ENCODE measurements around the gene NFIX. TPM values are rescaled to one million over a fixed set of nuclear protein-coding genes. Genes with fewer than 3 reads are reported as not detected.

The NFIX gene
- total and polyA plus RNA-seq, 2 donors from 2014 or later, result 4.3 to 65.0 TPM

DNA sequence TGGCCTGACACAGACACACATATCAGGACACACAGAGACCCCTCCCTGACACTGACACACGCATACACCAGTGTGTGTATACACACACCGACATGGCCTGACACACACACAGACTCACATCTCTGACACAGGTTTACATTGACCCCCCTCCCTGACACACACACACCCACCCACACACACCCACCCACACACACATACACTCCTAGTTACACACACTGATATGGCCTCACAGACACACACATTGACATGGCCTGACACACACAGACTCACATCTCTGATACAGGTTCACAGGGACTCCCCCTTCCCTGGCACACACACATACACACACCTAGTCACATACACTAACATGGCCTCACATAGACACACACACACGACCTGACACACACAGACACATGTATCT, 4.4 kb upstream of the NFIX start:
- TF ChIP-seq, protein P1, sequence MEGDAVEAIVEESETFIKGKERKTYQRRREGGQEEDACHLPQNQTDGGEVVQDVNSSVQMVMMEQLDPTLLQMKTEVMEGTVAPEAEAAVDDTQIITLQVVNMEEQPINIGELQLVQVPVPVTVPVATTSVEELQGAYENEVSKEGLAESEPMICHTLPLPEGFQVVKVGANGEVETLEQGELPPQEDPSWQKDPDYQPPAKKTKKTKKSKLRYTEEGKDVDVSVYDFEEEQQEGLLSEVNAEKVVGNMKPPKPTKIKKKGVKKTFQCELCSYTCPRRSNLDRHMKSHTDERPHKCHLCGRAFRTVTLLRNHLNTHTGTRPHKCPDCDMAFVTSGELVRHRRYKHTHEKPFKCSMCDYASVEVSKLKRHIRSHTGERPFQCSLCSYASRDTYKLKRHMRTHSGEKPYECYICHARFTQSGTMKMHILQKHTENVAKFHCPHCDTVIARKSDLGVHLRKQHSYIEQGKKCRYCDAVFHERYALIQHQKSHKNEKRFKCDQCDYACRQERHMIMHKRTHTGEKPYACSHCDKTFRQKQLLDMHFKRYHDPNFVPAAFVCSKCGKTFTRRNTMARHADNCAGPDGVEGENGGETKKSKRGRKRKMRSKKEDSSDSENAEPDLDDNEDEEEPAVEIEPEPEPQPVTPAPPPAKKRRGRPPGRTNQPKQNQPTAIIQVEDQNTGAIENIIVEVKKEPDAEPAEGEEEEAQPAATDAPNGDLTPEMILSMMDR (IDR thresholded peaks at IDR 0.05; ENCODE audit: borderline replicate concordance, extremely low read depth, insufficient read depth), result no peak
- intact Hi-C loops (cut with DNase I), result no loop called here
- FAIRE-seq, result no peak

DNA sequence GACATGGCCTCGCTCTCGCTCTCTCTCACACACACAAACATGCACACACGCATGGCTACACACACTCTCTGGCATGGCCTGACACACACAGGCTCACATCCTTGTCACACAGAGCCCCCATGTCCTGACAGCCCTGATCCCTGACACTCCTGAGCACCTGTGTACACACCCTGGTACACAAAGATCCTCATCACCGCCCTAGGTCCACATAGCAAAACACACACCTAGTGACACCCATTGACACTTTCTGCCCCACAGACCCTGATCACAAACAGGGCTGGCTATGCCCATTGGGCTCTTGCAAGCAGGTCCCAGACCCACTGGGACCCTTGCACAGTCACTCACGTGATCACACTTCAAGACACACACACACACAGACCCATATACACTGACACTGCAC, 4.0 kb upstream of the NFIX start:
- intact Hi-C loops (cut with DNase I), result no loop called here
- FAIRE-seq, result no peak
- H3K27ac ChIP-seq (ENCODE audit: low read depth in 2 of 2, low read length in 2 of 2), result no peak overlapping the region
- H3K36me3 ChIP-seq (ENCODE audit: control insufficient read depth in 2 of 3, insufficient read depth in 3 of 3, low read length in 3 of 3), result no peaks in the 10 kb centered on the region
- no peaks in the 10 kb centered on the region for H3K9me3 ChIP-seq (ENCODE audit: control insufficient read depth in 2 of 3, insufficient read depth in 1 of 3, low read length in 3 of 3)
- TF ChIP-seq, protein P1 (IDR thresholded peaks at IDR 0.05; ENCODE audit: borderline replicate concordance, extremely low read depth, insufficient read depth), result no peak
- H3K4me1 ChIP-seq (ENCODE audit: control insufficient read depth in 2 of 3, insufficient read depth in 2 of 3, low read depth in 1 of 3, low read length in 3 of 3), result peaks cover 0 to 5% (median 2%) of the 10 kb centered on the region in 3 donors
- DNase-seq, result no peak
- no peak overlapping the region for H3K9ac ChIP-seq (ENCODE audit: low read length in 3 of 3)
- H3K27me3 ChIP-seq (ENCODE audit: control insufficient read depth, insufficient read depth, low read length), result peaks cover 7% of the 10 kb centered on the region
- no peak overlapping the region for H3K4me3 ChIP-seq (ENCODE audit: low read length in 3 of 3)

More for the DNA sequence above, 4.4 kb upstream of the NFIX start:
- H3K27ac ChIP-seq (ENCODE audit: low read depth in 2 of 2, low read length in 2 of 2), result no peak overlapping the region
- no peaks in the 10 kb centered on the region for H3K36me3 ChIP-seq (ENCODE audit: control insufficient read depth in 2 of 3, insufficient read depth in 3 of 3, low read length in 3 of 3)
- H3K4me3 ChIP-seq (ENCODE audit: low read length in 3 of 3), result no peak overlapping the region
- H3K4me1 ChIP-seq (ENCODE audit: control insufficient read depth in 2 of 3, insufficient read depth in 2 of 3, low read depth in 1 of 3, low read length in 3 of 3), result peaks cover 0 to 5% (median 2%) of the 10 kb centered on the region in 3 donors
- no peak overlapping the region for H3K9ac ChIP-seq (ENCODE audit: low read length in 3 of 3)
- H3K9me3 ChIP-seq (ENCODE audit: control insufficient read depth in 2 of 3, insufficient read depth in 1 of 3, low read length in 3 of 3), result no peaks in the 10 kb centered on the region
- H3K27me3 ChIP-seq (ENCODE audit: control insufficient read depth, insufficient read depth, low read length), result peaks cover 7% of the 10 kb centered on the region
- no peak for DNase-seq

DNA sequence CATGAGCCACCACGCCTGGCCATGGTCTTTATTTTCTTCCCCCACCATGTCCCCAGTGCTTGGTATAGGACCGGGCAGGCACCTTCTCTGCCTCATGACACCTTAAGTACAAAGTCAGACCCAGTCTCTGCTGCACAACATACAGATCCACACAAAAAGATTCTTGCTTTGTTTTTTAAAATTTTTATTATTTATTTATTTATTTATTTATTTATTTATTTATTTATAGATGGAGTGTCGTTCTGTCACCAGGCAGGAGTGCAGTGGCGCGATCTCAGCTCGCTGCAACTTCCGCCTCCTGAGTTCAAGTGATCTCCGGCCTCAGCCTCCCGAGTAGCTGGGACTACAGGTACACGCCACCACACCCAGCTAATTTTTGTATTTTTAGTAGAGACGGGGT, 2.5 kb upstream of the NFIX start:
- H3K4me3 ChIP-seq (ENCODE audit: low read length in 3 of 3), result no peak overlapping the region
- H3K9ac ChIP-seq (ENCODE audit: low read length in 3 of 3), result no peak overlapping the region
- DNase-seq (no peak), FAIRE-seq (no peak)
- H3K4me1 ChIP-seq (ENCODE audit: control insufficient read depth in 2 of 3, insufficient read depth in 2 of 3, low read depth in 1 of 3, low read length in 3 of 3), result peaks cover 0 to 14% (median 2%) of the 10 kb centered on the region in 3 donors
- no peak overlapping the region for H3K27ac ChIP-seq (ENCODE audit: low read depth in 2 of 2, low read length in 2 of 2)
- H3K9me3 ChIP-seq (ENCODE audit: control insufficient read depth in 2 of 3, insufficient read depth in 1 of 3, low read length in 3 of 3), result no peaks in the 10 kb centered on the region
- TF ChIP-seq, protein P1 (IDR thresholded peaks at IDR 0.05; ENCODE audit: borderline replicate concordance, extremely low read depth, insufficient read depth), result no peak
- H3K27me3 ChIP-seq (ENCODE audit: control insufficient read depth, insufficient read depth, low read length), result peaks cover 10% of the 10 kb centered on the region
- no peaks in the 10 kb centered on the region for H3K36me3 ChIP-seq (ENCODE audit: control insufficient read depth in 2 of 3, insufficient read depth in 3 of 3, low read length in 3 of 3)
- intact Hi-C loops (cut with DNase I), result no loop called here

DNA sequence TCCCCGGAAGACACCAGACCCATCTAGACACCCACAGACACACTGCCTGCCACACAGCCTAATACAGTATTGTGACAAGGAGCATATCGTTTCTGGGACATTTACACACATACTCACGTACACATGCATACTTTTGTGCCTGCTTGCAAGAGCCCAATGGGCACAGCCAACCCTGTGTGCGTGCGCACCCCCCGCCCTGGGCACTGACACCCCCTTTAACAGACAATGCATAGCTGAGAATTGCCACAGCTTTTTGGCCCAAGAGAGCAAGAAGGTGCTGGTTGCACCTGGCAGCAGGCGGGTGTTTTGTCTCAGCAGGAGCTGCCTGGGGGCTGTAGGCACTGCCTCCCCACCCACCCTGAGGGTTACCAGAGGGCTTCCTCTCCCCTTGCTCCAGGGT, 1.7 kb upstream of the NFIX start:
- H3K36me3 ChIP-seq (ENCODE audit: control insufficient read depth in 2 of 3, insufficient read depth in 3 of 3, low read length in 3 of 3), result no peaks in the 10 kb centered on the region
- no peak for DNase-seq
- no peak overlapping the region for H3K27ac ChIP-seq (ENCODE audit: low read depth in 2 of 2, low read length in 2 of 2)
- H3K9me3 ChIP-seq (ENCODE audit: control insufficient read depth in 2 of 3, insufficient read depth in 1 of 3, low read length in 3 of 3), result no peaks in the 10 kb centered on the region
- H3K4me1 ChIP-seq (ENCODE audit: control insufficient read depth in 2 of 3, insufficient read depth in 2 of 3, low read depth in 1 of 3, low read length in 3 of 3), result peaks cover 0 to 15% (median 2%) of the 10 kb centered on the region in 3 donors
- no peak overlapping the region for H3K4me3 ChIP-seq (ENCODE audit: low read length in 3 of 3)
- H3K27me3 ChIP-seq (ENCODE audit: control insufficient read depth, insufficient read depth, low read length), result peaks cover 9% of the 10 kb centered on the region
- TF ChIP-seq, protein P1 (IDR thresholded peaks at IDR 0.05; ENCODE audit: borderline replicate concordance, extremely low read depth, insufficient read depth), result no peak
- FAIRE-seq, result no peak
- intact Hi-C loops (cut with DNase I), result no loop called here
- H3K9ac ChIP-seq (ENCODE audit: low read length in 3 of 3), result no peak overlapping the region
